A549 (cell line): ENCODE results near the gene STYK1. TPM values are rescaled to one million over a fixed set of nuclear protein-coding genes. Genes with fewer than 3 reads are reported as not detected.

Experiments used
- ATAC-seq, 2 experiments: fragments of 200-7000 bp in 1 of 2; fragments of >200 bp in 1 of 2; cut with Nextera tagmentation in 1 of 2; cut with Tn5 transposase in 1 of 2; 3 replicates each; pipeline versions ENCODE4 v1.8.0 to v1.9.1; 2018 to 2020; ENCODE audit warnings: mild to moderate bottlenecking in 1 of 2, moderate library complexity in 1 of 2
- CTCF ChIA-PET: fragments of 300-600 bp; sonication (Branson Sonifier 250); formaldehyde crosslinking; extraction: SDS; loops from one replicate; lab custom pipeline; 2021; ENCODE audit warnings: antibody characterized with exemption, inconsistent platforms; lab: Yijun Ruan, JAX
- POLR2A ChIA-PET: fragments of 350-600 bp; formaldehyde crosslinking; extraction: SDS; loops from one replicate; lab custom pipeline; 2021; ENCODE audit warnings: antibody characterized with exemption, inconsistent platforms; lab: Yijun Ruan, JAX
- DNase-seq, 2 experiments: peaks; one replicate each; pipeline versions ENCODE4 v3.0.0 to v3.0.0-alpha.2; 2011 to 2016; ENCODE audit warnings: low read depth in 1 of 2, low spot score in 1 of 2
- FAIRE-seq: peaks from 2 replicates; lab custom pipeline; 2011; peaks lifted over from hg19 to GRCh38; lab: Jason Lieb, UNC
- H3K27ac ChIP-seq, 2 experiments: fragments of >200 bp; sonication (Bioruptor Twin); formaldehyde crosslinking; 3 replicates each; pipeline ENCODE4 v1.5.1; 2016 to 2017
- H3K4me1 ChIP-seq: fragments of >200 bp; sonication (Bioruptor Twin); formaldehyde crosslinking; 3 replicates; pipeline ENCODE4 v1.6.1; 2016
- H3K4me2 ChIP-seq: fragments of >200 bp; sonication (Bioruptor Twin); formaldehyde crosslinking; 3 replicates; pipeline ENCODE4 v1.6.1; 2016
- H3K4me3 ChIP-seq: fragments of >200 bp; sonication (Bioruptor Twin); formaldehyde crosslinking; 3 replicates; pipeline ENCODE4 v1.5.1; 2016
- H3K9me3 ChIP-seq: fragments of >200 bp; sonication (Bioruptor Twin); formaldehyde crosslinking; 3 replicates; pipeline ENCODE4 v1.6.1; 2016
- BHLHE40 ChIP-seq: IDR thresholded peaks from 2 replicates; pipeline ENCODE4 v1.6.1; 2012; ENCODE audit warnings: low read depth, low read length, inconsistent platforms
- CBX2 ChIP-seq: fragments of 200-600 bp; sonication (generic); IDR thresholded peaks from 2 replicates; pipeline ENCODE4 v1.6.1; 2016; ENCODE audit warnings: low read depth, mild to moderate bottlenecking, borderline replicate concordance
- CHD4 ChIP-seq: fragments of 200-600 bp; sonication (generic); IDR thresholded peaks from 2 replicates; pipeline ENCODE4 v1.6.1; 2016; ENCODE audit warnings: antibody characterized with exemption, mild to moderate bottlenecking, borderline replicate concordance
- FOSB ChIP-seq: fragments of 250-450 bp; sonication (Bioruptor Pico); IDR thresholded peaks from 2 replicates; pipeline ENCODE4 v1.5.0; 2020; ENCODE audit warnings: mild to moderate bottlenecking, moderate library complexity
- FOSL2 ChIP-seq, 2 experiments: fragments of 450-650 bp in 1 of 2; fragments of >200 bp in 1 of 2; sonication (Bioruptor Twin) in 1 of 2; formaldehyde crosslinking; IDR thresholded peaks; 2 replicates each; pipeline versions ENCODE4 v1.5.0 to v1.6.1; 2016 to 2020; ENCODE audit warnings: mild to moderate bottlenecking in 1 of 2, moderate library complexity in 1 of 2
- JUN ChIP-seq, 2 experiments: fragments of >200 bp; sonication (Bioruptor Twin); formaldehyde crosslinking; IDR thresholded peaks; 2 replicates in 1 of 2; 3 replicates in 1 of 2; pipeline ENCODE4 v1.6.1; 2016 to 2017
- JUNB ChIP-seq: fragments of >200 bp; sonication (Bioruptor Twin); formaldehyde crosslinking; IDR thresholded peaks from 2 replicates; pipeline ENCODE4 v1.6.1; 2016
- MAFK ChIP-seq: fragments of 450-650 bp; IDR thresholded peaks from 2 replicates; pipeline ENCODE4 v1.6.1; 2014; ENCODE audit not compliant: partially characterized antibody
- MAZ ChIP-seq: fragments of 150-350 bp; IDR thresholded peaks from 2 replicates; pipeline ENCODE4 v1.6.1; 2014; ENCODE audit warnings: antibody characterized with exemption, low read depth, low read length, borderline replicate concordance
- NFE2L2 ChIP-seq: fragments of 150-350 bp; conservative IDR thresholded peaks from 2 replicates; pipeline ENCODE4 v1.6.1; 2014; ENCODE audit warnings: low read length
- NR3C1 ChIP-seq: fragments of >200 bp; sonication (Bioruptor Twin); formaldehyde crosslinking; IDR thresholded peaks from 3 replicates; pipeline ENCODE4 v1.6.1; 2017
- POLR2AphosphoS2 ChIP-seq: conservative IDR thresholded peaks from 2 replicates; pipeline ENCODE4 v1.6.1; 2012; ENCODE audit warnings: low read length, improper control_type of control experiment, inconsistent platforms
- RAD21 ChIP-seq, 2 experiments: fragments of >200 bp in 1 of 2; sonication (Bioruptor Twin) in 1 of 2; formaldehyde crosslinking in 1 of 2; IDR thresholded peaks in 1 of 2; conservative IDR thresholded peaks in 1 of 2; 2 replicates in 1 of 2; 3 replicates in 1 of 2; pipeline ENCODE4 v1.6.1; 2012 to 2018; ENCODE audit warnings: inconsistent platforms in 1 of 2
- SMC3 ChIP-seq: fragments of >200 bp; sonication (Bioruptor Twin); formaldehyde crosslinking; IDR thresholded peaks from 3 replicates; pipeline ENCODE4 v1.6.1; 2018; ENCODE audit warnings: inconsistent platforms
- ZFP36 ChIP-seq: fragments of 450-650 bp; IDR thresholded peaks from 2 replicates; pipeline ENCODE4 v1.6.1; 2014; ENCODE audit warnings: borderline replicate concordance; ENCODE audit not compliant: partially characterized antibody
- WGBS: methylation state at CpG from one replicate; pipeline ENCODE4 v1.1.6; 2017; ENCODE audit errors: missing lambda C conversion rate; 5-methylcytosine and 5-hydroxymethylcytosine counted together
- polyA plus RNA-seq, 4 experiments: library from polyadenylated mRNA; depleted of rRNA in 3 of 4; stranded (reverse); fragments of >200 nt; fragmentation: RNase III in 1 of 4; extraction: RNeasy Plus Mini Kit Qiagen cat#74134 plus additional on column Dnase treatment in 1 of 4; gene quantifications; 2 replicates in 3 of 4; 3 replicates in 1 of 4; pipeline ENCODE4 v1.2.3, GENCODE V29; 2011 to 2017
- TF ChIP-seq, protein P1 (sequence below): fragments of 450-650 bp; IDR thresholded peaks from 2 replicates; pipeline ENCODE4 v1.6.1; 2014; ENCODE audit warnings: antibody characterized with exemption
- TF ChIP-seq, protein P2 (sequence below): fragments of >200 bp; sonication (Bioruptor Twin); formaldehyde crosslinking; IDR thresholded peaks from 2 replicates; pipeline ENCODE4 v1.6.1; 2016
- TF ChIP-seq, protein P3 (sequence below): fragments of 150-350 bp; IDR thresholded peaks from 2 replicates; pipeline ENCODE4 v1.6.1; 2014; ENCODE audit warnings: low read depth, mild to moderate bottlenecking, low read length
- TF ChIP-seq, protein P4 (sequence below): IDR thresholded peaks from 2 replicates; pipeline ENCODE4 v1.6.1; 2012

STYK1 gene
- polyA plus RNA-seq, 2 of the 4 experiments (the other 2 are of a cell fraction), result 0.32 to 0.56 TPM

DNA sequence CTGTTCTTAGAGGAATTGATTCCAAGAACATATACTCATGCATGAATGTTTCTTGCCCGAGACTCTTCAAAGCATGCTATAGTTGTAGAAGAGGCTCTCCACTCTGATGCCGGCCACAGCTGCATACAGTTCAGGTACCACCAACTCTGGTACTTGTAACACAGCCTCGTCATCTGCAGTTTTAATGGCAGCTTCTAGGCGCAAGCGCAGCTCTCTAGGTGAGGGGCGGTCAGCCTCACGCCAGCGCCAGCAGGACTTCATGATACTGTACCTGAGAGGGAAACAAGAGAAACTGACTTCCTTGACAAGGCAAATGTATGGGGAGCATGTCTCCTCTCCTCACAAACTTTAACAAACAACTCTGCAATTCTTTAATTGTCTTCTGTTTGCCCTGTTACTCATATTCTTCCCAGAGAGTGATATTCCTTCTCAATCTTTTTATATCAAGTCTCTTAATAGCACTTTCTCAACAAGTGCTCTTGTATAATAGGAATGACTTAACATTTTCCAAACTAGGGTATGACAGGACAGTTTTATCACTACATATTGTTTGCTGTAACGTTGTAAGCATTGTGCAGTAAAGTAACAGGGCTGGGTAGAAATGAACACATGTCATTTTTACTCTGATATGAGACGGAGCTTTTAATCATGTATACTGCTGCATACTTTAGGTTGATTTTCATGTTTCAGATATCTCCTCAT is 53.6 kb downstream of the STYK1 start:
- 86% methylated on average over 10 of the region's 10 CpGs for WGBS
- no peak overlapping the region for H3K27ac ChIP-seq
- FAIRE-seq (no peak), DNase-seq (no peak), ATAC-seq (no peak)
- CTCF ChIA-PET, result no interaction called here
- H3K4me1 ChIP-seq, result peaks cover 13% of the 10 kb centered on the region
- no peak overlapping the region for H3K4me3 ChIP-seq
- H3K9me3 ChIP-seq, result no peaks in the 10 kb centered on the region
- POLR2A ChIA-PET, result no interaction called here
- H3K4me2 ChIP-seq, result no peak overlapping the region
- no peak for TF ChIP-seq MAFK

DNA sequence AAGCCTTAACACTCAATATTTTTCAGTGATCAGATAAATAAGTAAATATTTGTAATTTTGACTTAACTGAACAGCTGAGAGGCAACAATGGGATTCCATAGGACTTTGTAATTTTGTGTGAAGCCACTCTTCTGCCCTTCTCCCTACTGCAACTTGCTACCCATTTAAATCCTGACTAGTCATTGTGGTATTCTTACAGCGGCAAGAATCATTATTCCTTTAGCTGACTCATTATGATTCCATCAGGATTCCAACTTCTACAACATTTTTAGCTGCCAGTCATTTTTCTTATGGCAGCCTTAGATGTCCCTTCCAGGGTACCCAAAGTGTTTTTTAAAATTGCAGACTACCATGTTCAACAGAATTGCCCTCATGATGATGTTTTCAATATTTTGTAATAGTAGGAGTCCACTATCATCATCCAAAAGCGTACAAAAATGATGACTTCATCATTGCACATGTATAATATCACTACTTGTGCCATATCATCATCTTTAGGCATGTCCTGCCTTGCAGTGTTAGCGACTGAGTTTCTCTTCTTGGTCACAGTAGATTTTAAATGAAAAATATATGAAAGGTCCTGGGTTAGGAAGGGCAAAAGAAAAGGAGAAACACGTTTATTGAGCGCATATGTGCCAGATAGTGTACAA is 55.4 kb downstream of the STYK1 start:
- POLR2A ChIA-PET, result no interaction called here
- peak overlapping the region; percentile 48 for H3K4me2 ChIP-seq
- TF ChIP-seq, protein P1, sequence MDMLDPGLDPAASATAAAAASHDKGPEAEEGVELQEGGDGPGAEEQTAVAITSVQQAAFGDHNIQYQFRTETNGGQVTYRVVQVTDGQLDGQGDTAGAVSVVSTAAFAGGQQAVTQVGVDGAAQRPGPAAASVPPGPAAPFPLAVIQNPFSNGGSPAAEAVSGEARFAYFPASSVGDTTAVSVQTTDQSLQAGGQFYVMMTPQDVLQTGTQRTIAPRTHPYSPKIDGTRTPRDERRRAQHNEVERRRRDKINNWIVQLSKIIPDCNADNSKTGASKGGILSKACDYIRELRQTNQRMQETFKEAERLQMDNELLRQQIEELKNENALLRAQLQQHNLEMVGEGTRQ, result no peak
- TF ChIP-seq NR3C1 (no peak), CBX2 (no peak), FOSL2 (IDR thresholded peaks at IDR 0.05) (0 out of 2 replicates have a peak, but pooled peaks have one; percentile 36), FOSL2 (CRISPR knock-in tag; IDR thresholded peaks at IDR 0.05) (peak; percentile 66; the same call in 1 of the 2 replicates), MAZ (no peak), MAFK (peak; percentile 76), RAD21 (conservative IDR thresholded peaks at IDR 0.05 in 1 of 2, IDR thresholded peaks at IDR 0.05 in 1 of 2) (no peak), BHLHE40 (no peak), CHD4 (no peak), ZFP36 (no peak), JUNB (peak; percentile 20; the same call in 1 of the 2 replicates), JUN (IDR thresholded peaks at IDR 0.05) (no peak), POLR2AphosphoS2 (no peak), NFE2L2 (peak; percentile 44), FOSB (CRISPR knock-in tag) (no peak), SMC3 (no peak)
- TF ChIP-seq, protein P2, sequence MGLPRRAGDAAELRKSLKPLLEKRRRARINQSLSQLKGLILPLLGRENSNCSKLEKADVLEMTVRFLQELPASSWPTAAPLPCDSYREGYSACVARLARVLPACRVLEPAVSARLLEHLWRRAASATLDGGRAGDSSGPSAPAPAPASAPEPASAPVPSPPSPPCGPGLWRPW, result no peak
- TF ChIP-seq, protein P3, sequence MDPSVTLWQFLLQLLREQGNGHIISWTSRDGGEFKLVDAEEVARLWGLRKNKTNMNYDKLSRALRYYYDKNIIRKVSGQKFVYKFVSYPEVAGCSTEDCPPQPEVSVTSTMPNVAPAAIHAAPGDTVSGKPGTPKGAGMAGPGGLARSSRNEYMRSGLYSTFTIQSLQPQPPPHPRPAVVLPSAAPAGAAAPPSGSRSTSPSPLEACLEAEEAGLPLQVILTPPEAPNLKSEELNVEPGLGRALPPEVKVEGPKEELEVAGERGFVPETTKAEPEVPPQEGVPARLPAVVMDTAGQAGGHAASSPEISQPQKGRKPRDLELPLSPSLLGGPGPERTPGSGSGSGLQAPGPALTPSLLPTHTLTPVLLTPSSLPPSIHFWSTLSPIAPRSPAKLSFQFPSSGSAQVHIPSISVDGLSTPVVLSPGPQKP, result no peak
- TF ChIP-seq, protein P4, sequence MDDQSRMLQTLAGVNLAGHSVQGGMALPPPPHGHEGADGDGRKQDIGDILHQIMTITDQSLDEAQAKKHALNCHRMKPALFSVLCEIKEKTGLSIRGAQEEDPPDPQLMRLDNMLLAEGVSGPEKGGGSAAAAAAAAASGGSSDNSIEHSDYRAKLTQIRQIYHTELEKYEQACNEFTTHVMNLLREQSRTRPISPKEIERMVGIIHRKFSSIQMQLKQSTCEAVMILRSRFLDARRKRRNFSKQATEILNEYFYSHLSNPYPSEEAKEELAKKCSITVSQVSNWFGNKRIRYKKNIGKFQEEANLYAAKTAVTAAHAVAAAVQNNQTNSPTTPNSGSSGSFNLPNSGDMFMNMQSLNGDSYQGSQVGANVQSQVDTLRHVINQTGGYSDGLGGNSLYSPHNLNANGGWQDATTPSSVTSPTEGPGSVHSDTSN, result no peak
- peak overlapping the region; percentile 40 to 62; a peak in 5 of 6 replicates for H3K27ac ChIP-seq
- ATAC-seq (peak; percentile 43 to 57; a peak in 4 of 6 replicates), FAIRE-seq (no peak), DNase-seq (peak in 1 of 2 experiments; percentile 58)
- H3K4me1 ChIP-seq, result peaks cover 13% of the 10 kb centered on the region
- H3K9me3 ChIP-seq, result no peaks in the 10 kb centered on the region
- 45% methylated on average over 5 of the region's 5 CpGs for WGBS
- CTCF ChIA-PET, result interaction anchor here (1.1 to 1.3 kb wide), 3 partner anchors 41 to 132 kb away, joined by 3 to 4 read pairs (median 3); no protein-coding TSS in a partner anchor
- no peak overlapping the region for H3K4me3 ChIP-seq
